ENCODE results near the gene ITGBL1.

Gene ITGBL1

DNA sequence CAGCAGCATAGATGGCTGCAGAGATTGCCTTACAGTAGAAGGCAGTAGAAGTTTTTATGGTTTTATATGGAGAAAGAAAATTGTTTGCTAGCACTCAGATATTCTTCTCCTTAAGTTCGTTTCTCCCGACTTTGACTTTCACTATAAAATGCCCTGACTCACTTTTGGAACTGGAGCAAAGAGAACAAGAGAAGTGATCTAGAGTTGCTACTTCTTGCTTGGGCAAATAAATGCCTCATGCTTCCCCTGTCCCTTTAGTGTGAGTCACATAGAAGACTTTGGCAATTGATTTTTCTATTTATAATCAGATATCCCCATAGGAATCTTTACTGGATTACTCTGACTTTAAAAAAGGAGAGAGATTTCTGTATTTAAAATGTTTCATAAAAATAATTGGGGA lies 46.9 kb downstream of the ITGBL1 start:
- DNase-seq (ENCODE audit: low spot score), result no peak
- Histone ChIP-seq H3K27me3 (ENCODE audit: insufficient read depth, poor library complexity, severe bottlenecking) (no peaks in the 10 kb centered on the region), H3K4me3 (ENCODE audit: severe bottlenecking) (no peak overlapping the region), H3K9me3 (ENCODE audit: severe bottlenecking) (no peaks in the 10 kb centered on the region), H3K4me1 (ENCODE audit: insufficient read depth, poor library complexity, severe bottlenecking) (no peaks in the 10 kb centered on the region), H3K27ac (ENCODE audit: poor library complexity, severe bottlenecking) (no peak overlapping the region), H3K36me3 (ENCODE audit: low read depth) (no peaks in the 10 kb centered on the region)
- TF ChIP-seq CTCF (IDR thresholded peaks at IDR 0.05; ENCODE audit: poor library complexity, severe bottlenecking), result no peak
- peak; percentile 60; the same call in 2 of the 3 replicates for ATAC-seq (ENCODE audit: low read depth)

DNA sequence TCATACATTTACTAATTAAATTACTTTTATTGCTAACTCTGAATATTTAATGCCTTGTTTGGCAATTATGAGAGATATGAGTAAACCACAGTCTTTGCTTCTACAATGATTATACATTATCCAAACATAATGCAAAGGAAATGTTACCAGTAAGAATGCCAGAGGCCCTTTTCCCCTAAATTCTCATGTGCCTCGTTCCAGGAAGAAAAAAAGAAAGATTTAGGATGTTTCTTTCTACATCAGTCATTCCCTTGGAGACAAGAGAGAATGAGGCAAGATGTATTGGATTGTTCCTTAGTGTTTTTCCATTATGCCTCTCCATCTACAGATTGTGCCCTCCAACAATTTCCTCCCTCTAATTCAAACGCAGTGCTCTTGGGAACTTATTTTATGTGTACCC lies 50.1 kb downstream of the ITGBL1 start:
- no peaks in the 10 kb centered on the region for H3K36me3 ChIP-seq (ENCODE audit: low read depth)
- no peak overlapping the region for H3K4me3 ChIP-seq (ENCODE audit: severe bottlenecking)
- DNase-seq (ENCODE audit: low spot score) (no peak), ATAC-seq (ENCODE audit: low read depth) (no peak)
- no peaks in the 10 kb centered on the region for H3K27me3 ChIP-seq (ENCODE audit: insufficient read depth, poor library complexity, severe bottlenecking)
- no peaks in the 10 kb centered on the region for H3K4me1 ChIP-seq (ENCODE audit: insufficient read depth, poor library complexity, severe bottlenecking)
- no peak overlapping the region for H3K27ac ChIP-seq (ENCODE audit: poor library complexity, severe bottlenecking)
- no peaks in the 10 kb centered on the region for H3K9me3 ChIP-seq (ENCODE audit: severe bottlenecking)
- TF ChIP-seq CTCF (IDR thresholded peaks at IDR 0.05; ENCODE audit: poor library complexity, severe bottlenecking), result no peak

GRCh38 chr13:101511161-101511560 lies 58.7 kb downstream of the ITGBL1 start:
- DNase-seq (ENCODE audit: low spot score), result no peak
- H3K36me3 ChIP-seq (ENCODE audit: low read depth), result no peaks in the 10 kb centered on the region
- H3K4me1 ChIP-seq (ENCODE audit: insufficient read depth, poor library complexity, severe bottlenecking), result peaks cover 4% of the 10 kb centered on the region
- H3K9me3 ChIP-seq (ENCODE audit: severe bottlenecking), result no peaks in the 10 kb centered on the region
- H3K27me3 ChIP-seq (ENCODE audit: insufficient read depth, poor library complexity, severe bottlenecking), result no peaks in the 10 kb centered on the region
- no peak overlapping the region for H3K27ac ChIP-seq (ENCODE audit: poor library complexity, severe bottlenecking)
- H3K4me3 ChIP-seq (ENCODE audit: severe bottlenecking), result no peak overlapping the region
- TF ChIP-seq CTCF (IDR thresholded peaks at IDR 0.05; ENCODE audit: poor library complexity, severe bottlenecking), result no peak
- ATAC-seq (ENCODE audit: low read depth), result peak; percentile 42; the same call in 1 of the 3 replicates

- ATAC-seq (ENCODE audit: low read depth) (no peak), DNase-seq (ENCODE audit: low spot score) (no peak)
- TF ChIP-seq CTCF (IDR thresholded peaks at IDR 0.05; ENCODE audit: poor library complexity, severe bottlenecking), result no peak
- no peaks in the 10 kb centered on the region for H3K36me3 ChIP-seq (ENCODE audit: low read depth)
- no peak overlapping the region for H3K4me3 ChIP-seq (ENCODE audit: severe bottlenecking)
- H3K27me3 ChIP-seq (ENCODE audit: insufficient read depth, poor library complexity, severe bottlenecking), result no peaks in the 10 kb centered on the region
- H3K4me1 ChIP-seq (ENCODE audit: insufficient read depth, poor library complexity, severe bottlenecking), result peaks cover 4% of the 10 kb centered on the region
- no peak overlapping the region for H3K27ac ChIP-seq (ENCODE audit: poor library complexity, severe bottlenecking)
- H3K9me3 ChIP-seq (ENCODE audit: severe bottlenecking), result no peaks in the 10 kb centered on the region
These were observed 59.3 kb downstream of the ITGBL1 start for GRCh38 chr13:101511766-101512165.

DNA sequence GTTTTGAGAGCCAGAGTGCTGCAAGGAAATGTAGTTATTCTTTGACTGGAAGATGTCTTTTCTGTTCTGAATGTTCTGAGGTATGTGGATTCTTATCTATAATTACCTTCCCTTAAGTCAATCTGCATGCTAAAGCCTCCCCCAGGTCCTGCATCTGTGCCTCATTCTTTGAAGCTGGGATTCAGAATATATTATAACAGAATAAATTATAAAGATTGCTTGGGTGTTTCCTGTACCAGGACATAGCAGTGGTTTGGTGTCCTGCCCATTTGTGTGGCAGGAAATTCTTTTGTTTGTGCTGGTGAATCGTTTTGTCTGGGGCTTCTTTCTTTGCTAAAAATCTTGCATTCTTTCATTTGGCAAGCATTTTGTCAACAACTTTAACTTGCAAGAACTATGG lies 60.2 kb downstream of the ITGBL1 start:
- H3K36me3 ChIP-seq (ENCODE audit: low read depth), result no peaks in the 10 kb centered on the region
- no peaks in the 10 kb centered on the region for H3K9me3 ChIP-seq (ENCODE audit: severe bottlenecking)
- H3K27ac ChIP-seq (ENCODE audit: poor library complexity, severe bottlenecking), result peak overlapping the region; percentile 26
- H3K27me3 ChIP-seq (ENCODE audit: insufficient read depth, poor library complexity, severe bottlenecking), result no peaks in the 10 kb centered on the region
- peaks cover 4% of the 10 kb centered on the region for H3K4me1 ChIP-seq (ENCODE audit: insufficient read depth, poor library complexity, severe bottlenecking)
- ATAC-seq (ENCODE audit: low read depth), result 0 out of 3 replicates have a peak, but pooled peaks have one; percentile 21
- no peak for TF ChIP-seq CTCF (IDR thresholded peaks at IDR 0.05; ENCODE audit: poor library complexity, severe bottlenecking)
- DNase-seq (ENCODE audit: low spot score), result no peak
- H3K4me3 ChIP-seq (ENCODE audit: severe bottlenecking), result no peak overlapping the region
